Osteocyte (in vitro differentiated cells): ENCODE data around the gene CCR4. TPM values are rescaled to one million over a fixed set of nuclear protein-coding genes. Genes with fewer than 3 reads are reported as not detected.
"Not testable (repeated sequence)": the region's sequence is repeated elsewhere in the genome, so short reads cannot be mapped to it uniquely, and the experiment has no call there.

Experiments used
- DNase-seq: peaks from one replicate; pipeline ENCODE4 v3.0.0; 2021; ENCODE audit warnings: mixed read lengths; ENCODE audit not compliant: unreplicated experiment; ENCODE audit errors: extremely low spot score
- H3K27ac Mint-ChIP-seq: one replicate; pipeline ENCODE4 v1.8.0; 2021; ENCODE audit warnings: mild to moderate bottlenecking, mixed read lengths; ENCODE audit not compliant: unreplicated experiment
- H3K27me3 Mint-ChIP-seq: one replicate; pipeline ENCODE4 v1.8.0; 2021; ENCODE audit warnings: mixed read lengths; ENCODE audit not compliant: unreplicated experiment
- H3K36me3 Mint-ChIP-seq: one replicate; pipeline ENCODE4 v1.8.0; 2021; ENCODE audit warnings: mixed read lengths; ENCODE audit not compliant: unreplicated experiment
- H3K4me1 Mint-ChIP-seq: one replicate; pipeline ENCODE4 v1.8.0; 2021; ENCODE audit warnings: mixed read lengths; ENCODE audit not compliant: unreplicated experiment
- H3K4me3 Mint-ChIP-seq: one replicate; pipeline ENCODE4 v1.8.0; 2021; ENCODE audit warnings: mild to moderate bottlenecking, moderate library complexity, mixed read lengths; ENCODE audit not compliant: unreplicated experiment
- H3K9me3 Mint-ChIP-seq: one replicate; pipeline ENCODE4 v1.8.0; 2021; ENCODE audit warnings: mixed read lengths; ENCODE audit not compliant: unreplicated experiment
- CTCF ChIP-seq: fragments of 200-600 bp; sonication (generic); IDR thresholded peaks from 2 replicates; pipeline ENCODE4 v1.5.0; 2021; ENCODE audit warnings: antibody characterized with exemption, mild to moderate bottlenecking, moderate library complexity
- total RNA-seq: library from RNA; stranded (reverse); gene quantifications from 2 replicates; pipeline ENCODE4 v1.2.1, GENCODE V29; 2021

CCR4 gene
- total RNA-seq, 1 donor from 2014 or later: not detected

GRCh38 chr3:32913790-32914446, 37.5 kb upstream of the CCR4 start:
- no peak overlapping the region for H3K4me3 Mint-ChIP-seq
- no peaks in the 10 kb centered on the region for H3K9me3 Mint-ChIP-seq
- no peak for DNase-seq
- no peak for TF ChIP-seq CTCF
- H3K27me3 Mint-ChIP-seq: peaks cover 9% of the 10 kb centered on the region
- H3K36me3 Mint-ChIP-seq: no peaks in the 10 kb centered on the region
- H3K27ac Mint-ChIP-seq: no peak overlapping the region
- peaks cover 4% of the 10 kb centered on the region for H3K4me1 Mint-ChIP-seq

- no peaks in the 10 kb centered on the region for H3K36me3 Mint-ChIP-seq
- peaks cover 37% of the 10 kb centered on the region for H3K27me3 Mint-ChIP-seq
- H3K4me1 Mint-ChIP-seq: no peaks in the 10 kb centered on the region
Observed at GRCh38 chr3:32919920-32920319, 31.5 kb upstream of the CCR4 start.

GRCh38 chr3:32922078-32922477, 29.4 kb upstream of the CCR4 start:
- Mint-ChIP-seq H3K27ac (no peak overlapping the region), H3K36me3 (no peaks in the 10 kb centered on the region), H3K4me1 (no peaks in the 10 kb centered on the region), H3K4me3 (no peak overlapping the region), H3K9me3 (no peaks in the 10 kb centered on the region), H3K27me3 (peaks cover 45% of the 10 kb centered on the region)
- TF ChIP-seq CTCF: no peak
- DNase-seq: no peak

More at GRCh38 chr3:32919920-32920319, 31.5 kb upstream of the CCR4 start:
- no peak for TF ChIP-seq CTCF
- Mint-ChIP-seq H3K27ac (no peak overlapping the region), H3K4me3 (no peak overlapping the region), H3K9me3 (no peaks in the 10 kb centered on the region)
- no peak for DNase-seq

- H3K27me3 Mint-ChIP-seq: peaks cover 19% of the 10 kb centered on the region
- H3K9me3 Mint-ChIP-seq: peaks cover 4% of the 10 kb centered on the region
- H3K4me3 Mint-ChIP-seq: no peak overlapping the region
- no peak for DNase-seq
- no peak for TF ChIP-seq CTCF
- no peaks in the 10 kb centered on the region for H3K4me1 Mint-ChIP-seq
- H3K27ac Mint-ChIP-seq: no peak overlapping the region
- no peaks in the 10 kb centered on the region for H3K36me3 Mint-ChIP-seq
Observed at GRCh38 chr3:32930161-32930560, 21.3 kb upstream of the CCR4 start.

- not testable (repeated sequence) for H3K27ac Mint-ChIP-seq, DNase-seq, H3K4me1 Mint-ChIP-seq, H3K4me3 Mint-ChIP-seq, H3K36me3 Mint-ChIP-seq, H3K9me3 Mint-ChIP-seq
- H3K27me3 Mint-ChIP-seq: peaks cover 11% of the 10 kb centered on the region
Observed at GRCh38 chr3:32931273-32931672, 20.2 kb upstream of the CCR4 start.
